OCI-LY3 (cell line): ENCODE data around the gene GRAMD2A.

Source experiments
- H2AFZ ChIP-seq: fragments of 200-600, 300-600 bp; shearing (Covaris generic); 2 replicates; pipeline ENCODE4 v1.6.0; 2014; ENCODE audit warnings: antibody characterized with exemption, low read depth, low read length
- H3K27ac ChIP-seq: fragments of 200-600, 300-600 bp; sonication (generic); 2 replicates; pipeline ENCODE4 v1.5.1; 2014; ENCODE audit warnings: mild to moderate bottlenecking, low read length, moderate library complexity, mixed read lengths
- H3K27me3 ChIP-seq: fragments of 200-600, 300-600 bp; sonication (generic); 2 replicates; pipeline ENCODE4 v1.6.1; 2014; ENCODE audit warnings: low read depth, low read length, mixed read lengths
- H3K36me3 ChIP-seq: fragments of 200-600, 300-600 bp; sonication (generic); replicated peaks from 2 replicates; pipeline ENCODE3; 2014; ENCODE audit warnings: low read depth, low read length, mixed read lengths
- H3K4me1 ChIP-seq: fragments of 300-600, 200-600 bp; sonication (generic); 2 replicates; pipeline ENCODE4 v1.6.1; 2014; ENCODE audit warnings: low read length, mixed read lengths
- H3K4me2 ChIP-seq: fragments of 200-600, 300-600 bp; sonication (generic); 2 replicates; pipeline ENCODE4 v1.6.1; 2014; ENCODE audit warnings: low read length, mixed read lengths
- H3K4me3 ChIP-seq: fragments of 300-600, 200-600 bp; sonication (generic); 2 replicates; pipeline ENCODE4 v1.5.1; 2014; ENCODE audit warnings: antibody characterized with exemption, mild to moderate bottlenecking, low read length, moderate library complexity
- H3K79me2 ChIP-seq: fragments of 300-600, 200-600 bp; shearing (Covaris generic); 2 replicates; pipeline ENCODE4 v1.6.1; 2014; ENCODE audit warnings: mild to moderate bottlenecking, low read length, mixed read lengths
- H3K9ac ChIP-seq: fragments of 300-600, 200-600 bp; shearing (Covaris generic); 2 replicates; pipeline ENCODE4 v1.6.0; 2014; ENCODE audit warnings: mild to moderate bottlenecking, low read length, moderate library complexity
- H3K9me3 ChIP-seq: fragments of 200-600, 300-600 bp; shearing (Covaris generic); 2 replicates; pipeline ENCODE4 v1.6.1; 2014; ENCODE audit warnings: low read length, mixed read lengths; ENCODE audit not compliant: insufficient read depth
- H4K20me1 ChIP-seq: fragments of 200-600, 300-600 bp; sonication (generic); 2 replicates; pipeline ENCODE4 v1.6.1; 2016; ENCODE audit warnings: low read length, mixed read lengths; ENCODE audit not compliant: insufficient read depth
- EZH2phosphoT487 ChIP-seq: fragments of 200-600 bp; shearing (Covaris generic); IDR thresholded peaks from 2 replicates; pipeline ENCODE4 v1.6.1; 2018; ENCODE audit warnings: antibody characterized with exemption, mixed run types, low read depth
- TF ChIP-seq, protein P1 (sequence below): fragments of 200-600, 300-600 bp; sonication (generic); IDR thresholded peaks from 2 replicates; pipeline ENCODE4 v1.5.1; 2014; ENCODE audit warnings: antibody characterized with exemption, low read length, low read depth

GRAMD2A gene

DNA sequence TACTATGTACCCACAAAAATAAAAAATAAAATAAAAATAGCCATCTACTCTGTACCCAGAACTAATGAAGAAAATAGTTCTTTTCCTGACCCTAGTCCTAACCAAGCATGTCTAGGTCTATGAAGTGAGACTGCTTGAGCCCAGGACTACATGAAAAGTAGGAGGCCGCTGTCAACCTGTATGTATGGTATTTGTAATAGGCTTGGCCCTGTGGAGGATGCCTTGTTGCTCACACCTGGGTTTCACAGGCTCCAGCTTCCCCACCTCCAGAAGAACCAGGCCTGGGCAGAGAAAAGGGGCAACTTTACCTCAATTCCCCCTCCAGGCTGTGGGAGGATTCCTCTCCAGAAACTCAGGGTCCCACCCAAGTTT is 40.3 kb upstream of the GRAMD2A start:
- Histone ChIP-seq H3K79me2 (no peaks in the 10 kb centered on the region), H2AFZ (no peak overlapping the region), H3K27ac (no peak overlapping the region), H3K36me3 (peaks cover 34% of the 10 kb centered on the region), H3K4me2 (no peak overlapping the region), H3K27me3 (no peaks in the 10 kb centered on the region), H3K4me3 (no peak overlapping the region), H3K4me1 (peaks cover 11% of the 10 kb centered on the region), H3K9ac (no peak overlapping the region), H3K9me3 (no peaks in the 10 kb centered on the region), H4K20me1 (no peaks in the 10 kb centered on the region; the same call in 1 of the 2 replicates)
- no peak for TF ChIP-seq EZH2phosphoT487
- TF ChIP-seq, protein P1, sequence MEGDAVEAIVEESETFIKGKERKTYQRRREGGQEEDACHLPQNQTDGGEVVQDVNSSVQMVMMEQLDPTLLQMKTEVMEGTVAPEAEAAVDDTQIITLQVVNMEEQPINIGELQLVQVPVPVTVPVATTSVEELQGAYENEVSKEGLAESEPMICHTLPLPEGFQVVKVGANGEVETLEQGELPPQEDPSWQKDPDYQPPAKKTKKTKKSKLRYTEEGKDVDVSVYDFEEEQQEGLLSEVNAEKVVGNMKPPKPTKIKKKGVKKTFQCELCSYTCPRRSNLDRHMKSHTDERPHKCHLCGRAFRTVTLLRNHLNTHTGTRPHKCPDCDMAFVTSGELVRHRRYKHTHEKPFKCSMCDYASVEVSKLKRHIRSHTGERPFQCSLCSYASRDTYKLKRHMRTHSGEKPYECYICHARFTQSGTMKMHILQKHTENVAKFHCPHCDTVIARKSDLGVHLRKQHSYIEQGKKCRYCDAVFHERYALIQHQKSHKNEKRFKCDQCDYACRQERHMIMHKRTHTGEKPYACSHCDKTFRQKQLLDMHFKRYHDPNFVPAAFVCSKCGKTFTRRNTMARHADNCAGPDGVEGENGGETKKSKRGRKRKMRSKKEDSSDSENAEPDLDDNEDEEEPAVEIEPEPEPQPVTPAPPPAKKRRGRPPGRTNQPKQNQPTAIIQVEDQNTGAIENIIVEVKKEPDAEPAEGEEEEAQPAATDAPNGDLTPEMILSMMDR = no peak

- H3K27ac ChIP-seq = no peak overlapping the region
- H3K4me3 ChIP-seq = no peak overlapping the region
- no peak overlapping the region for H3K9ac ChIP-seq
- peaks cover 3% of the 10 kb centered on the region for H3K79me2 ChIP-seq
- H2AFZ ChIP-seq = no peak overlapping the region
- H3K36me3 ChIP-seq = peaks cover 28% of the 10 kb centered on the region
- TF ChIP-seq, protein P1 = no peak
- TF ChIP-seq EZH2phosphoT487 = no peak
- H3K9me3 ChIP-seq = no peaks in the 10 kb centered on the region
- no peaks in the 10 kb centered on the region for H4K20me1 ChIP-seq
- H3K27me3 ChIP-seq = no peaks in the 10 kb centered on the region
- H3K4me1 ChIP-seq = peaks cover 14% of the 10 kb centered on the region
- peak overlapping the region; percentile 23; the same call in 1 of the 2 replicates for H3K4me2 ChIP-seq
Observed at GRCh38 chr15:72237029-72237852, 39.7 kb upstream of the GRAMD2A start.

- H3K27me3 ChIP-seq = no peaks in the 10 kb centered on the region
- no peak overlapping the region for H3K4me2 ChIP-seq
- no peak overlapping the region for H3K27ac ChIP-seq
- peaks cover 18% of the 10 kb centered on the region for H3K4me1 ChIP-seq
- no peaks in the 10 kb centered on the region for H4K20me1 ChIP-seq
- H3K9me3 ChIP-seq = no peaks in the 10 kb centered on the region
- H2AFZ ChIP-seq = no peak overlapping the region
- H3K4me3 ChIP-seq = no peak overlapping the region
- H3K36me3 ChIP-seq = peaks cover 21% of the 10 kb centered on the region
- H3K9ac ChIP-seq = no peak overlapping the region
- peaks cover 10% of the 10 kb centered on the region for H3K79me2 ChIP-seq
- TF ChIP-seq, protein P1 = no peak
- TF ChIP-seq EZH2phosphoT487 = no peak
Observed at GRCh38 chr15:72236381-72237003, 38.9 kb upstream of the GRAMD2A start.

- Histone ChIP-seq H3K9me3 (no peaks in the 10 kb centered on the region), H3K9ac (no peak overlapping the region), H3K27me3 (no peaks in the 10 kb centered on the region), H3K79me2 (peaks cover 20% of the 10 kb centered on the region), H4K20me1 (no peaks in the 10 kb centered on the region), H3K27ac (no peak overlapping the region), H3K4me2 (no peak overlapping the region), H3K4me3 (no peak overlapping the region), H2AFZ (no peak overlapping the region), H3K4me1 (peaks cover 18% of the 10 kb centered on the region), H3K36me3 (peaks cover 15% of the 10 kb centered on the region)
- TF ChIP-seq, protein P1 = no peak
- no peak for TF ChIP-seq EZH2phosphoT487
Observed at GRCh38 chr15:72235298-72235697, 37.7 kb upstream of the GRAMD2A start.
